Neuron (in vitro differentiated cells): ENCODE results near the gene C7.
"Not testable (repeated sequence)": the region's sequence is repeated elsewhere in the genome, so short reads cannot be mapped to it uniquely, and the experiment has no call there.

Experiments
- H2AFZ ChIP-seq: one replicate; pipeline ENCODE4 v1.6.1; 2013; ENCODE audit warnings: low read depth, mild to moderate bottlenecking, inconsistent platforms, low read length, moderate library complexity
- H3K27me3 ChIP-seq: one replicate; pipeline ENCODE4 v1.6.1; 2013; ENCODE audit warnings: low read length; ENCODE audit not compliant: insufficient read depth
- H3K36me3 ChIP-seq: one replicate; pipeline ENCODE4 v1.6.1; 2013; ENCODE audit warnings: low read length; ENCODE audit not compliant: insufficient read depth
- H3K4me1 ChIP-seq: one replicate; pipeline ENCODE4 v1.6.1; 2013; ENCODE audit warnings: low read length; ENCODE audit not compliant: insufficient read depth
- H3K4me3 ChIP-seq: 2 replicates; pipeline ENCODE4 v1.5.1; 2013; ENCODE audit warnings: mild to moderate bottlenecking, low read length, moderate library complexity
- H3K9me3 ChIP-seq: one replicate; pipeline ENCODE4 v1.6.1; 2013; ENCODE audit warnings: low read length

The C7 gene

GRCh38 chr5:40909264-40909663 lies at the start of gene C7:
Gene C7, plus strand, starts transcription at chr5:40909497. Its CDS starts 114 bp downstream, at chr5:40909611.
- Histone ChIP-seq H3K4me1 (no peaks in the 10 kb centered on the region), H2AFZ (no peak within 1 kb of the TSS), H3K36me3 (no peaks in the 10 kb centered on the region), H3K27me3 (no peaks in the 10 kb centered on the region), H3K9me3 (no peaks in the 10 kb centered on the region), H3K4me3 (no peak within 1 kb of the TSS)

GRCh38 chr5:40860711-40861110 lies 48.6 kb upstream of the C7 start:
- Histone ChIP-seq H3K36me3 (no peaks in the 10 kb centered on the region), H2AFZ (no peak overlapping the region), H3K4me3 (no peak overlapping the region), H3K4me1 (no peaks in the 10 kb centered on the region), H3K9me3 (no peaks in the 10 kb centered on the region), H3K27me3 (no peaks in the 10 kb centered on the region)

- H3K27me3 ChIP-seq, H3K4me3 ChIP-seq, H3K9me3 ChIP-seq, H3K4me1 ChIP-seq, H2AFZ ChIP-seq, H3K36me3 ChIP-seq: not testable (repeated sequence)
Measured at GRCh38 chr5:40865004-40865403, 44.3 kb upstream of the C7 start.

GRCh38 chr5:40866844-40867243 lies 42.5 kb upstream of the C7 start:
- Histone ChIP-seq H3K36me3 (no peaks in the 10 kb centered on the region), H3K4me1 (no peaks in the 10 kb centered on the region), H2AFZ (no peak overlapping the region), H3K9me3 (no peaks in the 10 kb centered on the region), H3K27me3 (no peaks in the 10 kb centered on the region), H3K4me3 (no peak overlapping the region)

GRCh38 chr5:40869384-40869783 lies 39.9 kb upstream of the C7 start:
- Histone ChIP-seq H3K36me3 (no peaks in the 10 kb centered on the region), H3K4me3 (no peak overlapping the region), H2AFZ (no peak overlapping the region), H3K9me3 (no peaks in the 10 kb centered on the region), H3K27me3 (no peaks in the 10 kb centered on the region), H3K4me1 (no peaks in the 10 kb centered on the region)

GRCh38 chr5:40871177-40871576 lies 38.1 kb upstream of the C7 start:
- H3K4me1 ChIP-seq, result no peaks in the 10 kb centered on the region
- H3K36me3 ChIP-seq, result no peaks in the 10 kb centered on the region
- no peaks in the 10 kb centered on the region for H3K9me3 ChIP-seq
- H3K4me3 ChIP-seq, result no peak overlapping the region
- H2AFZ ChIP-seq, result no peak overlapping the region
- H3K27me3 ChIP-seq, result no peaks in the 10 kb centered on the region

GRCh38 chr5:40872253-40872652 lies 37.0 kb upstream of the C7 start:
- H3K4me1 ChIP-seq, H3K9me3 ChIP-seq, H2AFZ ChIP-seq, H3K36me3 ChIP-seq, H3K4me3 ChIP-seq, H3K27me3 ChIP-seq: not testable (repeated sequence)

GRCh38 chr5:40873286-40873880 lies 35.9 kb upstream of the C7 start:
- H2AFZ ChIP-seq, result no peak overlapping the region
- no peaks in the 10 kb centered on the region for H3K27me3 ChIP-seq
- H3K4me1 ChIP-seq, result no peaks in the 10 kb centered on the region
- H3K36me3 ChIP-seq, result no peaks in the 10 kb centered on the region
- no peak overlapping the region for H3K4me3 ChIP-seq
- no peaks in the 10 kb centered on the region for H3K9me3 ChIP-seq

GRCh38 chr5:40875958-40876357 lies 33.3 kb upstream of the C7 start:
- no peak overlapping the region for H3K4me3 ChIP-seq
- no peaks in the 10 kb centered on the region for H3K4me1 ChIP-seq
- H3K9me3 ChIP-seq, result no peaks in the 10 kb centered on the region

GRCh38 chr5:40877371-40877988 lies 31.8 kb upstream of the C7 start:
- no peaks in the 10 kb centered on the region for H3K27me3 ChIP-seq
- H2AFZ ChIP-seq, result no peak overlapping the region
- H3K4me3 ChIP-seq, result no peak overlapping the region
- no peaks in the 10 kb centered on the region for H3K4me1 ChIP-seq
- no peaks in the 10 kb centered on the region for H3K36me3 ChIP-seq
- no peaks in the 10 kb centered on the region for H3K9me3 ChIP-seq

More at GRCh38 chr5:40875958-40876357, 33.3 kb upstream of the C7 start:
- Histone ChIP-seq H2AFZ (no peak overlapping the region), H3K27me3 (no peaks in the 10 kb centered on the region), H3K36me3 (no peaks in the 10 kb centered on the region)

GRCh38 chr5:40879163-40879942 lies 29.9 kb upstream of the C7 start:
- Histone ChIP-seq H3K27me3 (no peaks in the 10 kb centered on the region), H3K36me3 (no peaks in the 10 kb centered on the region), H2AFZ (no peak overlapping the region), H3K4me3 (no peak overlapping the region), H3K9me3 (no peaks in the 10 kb centered on the region), H3K4me1 (no peaks in the 10 kb centered on the region)

- Histone ChIP-seq H3K9me3 (no peaks in the 10 kb centered on the region), H3K4me3 (no peak overlapping the region), H3K36me3 (no peaks in the 10 kb centered on the region), H2AFZ (no peak overlapping the region), H3K4me1 (no peaks in the 10 kb centered on the region), H3K27me3 (no peaks in the 10 kb centered on the region)
Measured at GRCh38 chr5:40882291-40882690, 27.0 kb upstream of the C7 start.

- H3K4me3 ChIP-seq, H3K4me1 ChIP-seq, H2AFZ ChIP-seq, H3K27me3 ChIP-seq, H3K36me3 ChIP-seq, H3K9me3 ChIP-seq: not testable (repeated sequence)
Measured at GRCh38 chr5:40883051-40883450, 26.2 kb upstream of the C7 start.
